WTC11 (cell line): Measurements from ENCODE around the gene LYG2. TPM values are rescaled to one million over a fixed set of nuclear protein-coding genes. Genes with fewer than 3 reads are reported as not detected.

Experiments
- ATAC-seq: fragments of 200-7000 bp; cut with Tn5 transposase; 2 replicates; pipeline ENCODE4 v1.10.0; 2021; ENCODE audit warnings: mild to moderate bottlenecking, moderate library complexity
- CTCF ChIA-PET: fragments of 300-600 bp; sonication (Branson Sonifier 250); formaldehyde crosslinking; loops from one replicate; lab custom pipeline; 2021; ENCODE audit warnings: antibody characterized with exemption; lab: Charles Lee
- POLR2A ChIA-PET: fragments of 350-600 bp; sonication (Branson Sonifier 250); formaldehyde crosslinking; loops from one replicate; lab custom pipeline; 2021; ENCODE audit warnings: antibody characterized with exemption; lab: Charles Lee
- DNase-seq: peaks from one replicate; pipeline ENCODE4 v3.0.0; 2021; ENCODE audit warnings: low spot score
- H3K27ac Mint-ChIP-seq: 2 replicates; pipeline ENCODE4 v1.8.0; 2021; ENCODE audit warnings: mixed read lengths
- H3K27me3 Mint-ChIP-seq: 2 replicates; pipeline ENCODE4 v1.8.0; 2021; ENCODE audit warnings: low read depth, mild to moderate bottlenecking, moderate library complexity, mixed read lengths
- H3K36me3 Mint-ChIP-seq: 2 replicates; pipeline ENCODE4 v1.8.0; 2021; ENCODE audit warnings: mixed read lengths
- H3K4me1 Mint-ChIP-seq: 2 replicates; pipeline ENCODE4 v1.8.0; 2022; ENCODE audit warnings: mixed read lengths
- H3K4me3 Mint-ChIP-seq: 2 replicates; pipeline ENCODE4 v1.8.0; 2021; ENCODE audit warnings: mild to moderate bottlenecking, moderate library complexity, mixed read lengths
- H3K9me3 Mint-ChIP-seq: 2 replicates; pipeline ENCODE4 v1.8.0; 2021; ENCODE audit warnings: mixed read lengths
- AFF4 ChIP-seq: sonication (generic); formaldehyde crosslinking; IDR thresholded peaks from 2 replicates; pipeline ENCODE4 v1.8.1; 2023; ENCODE audit warnings: mild to moderate bottlenecking, missing genetic modification reagents, borderline replicate concordance
- CREB1 ChIP-seq: sonication (generic); formaldehyde crosslinking; IDR thresholded peaks from 2 replicates; pipeline ENCODE4 v1.8.0; 2023; ENCODE audit warnings: mild to moderate bottlenecking, missing genetic modification reagents
- ERG ChIP-seq: fragments of 250-450 bp; sonication (Bioruptor Pico); IDR thresholded peaks from 2 replicates; pipeline ENCODE4 v1.8.0; 2021; ENCODE audit warnings: mild to moderate bottlenecking
- GRHL2 ChIP-seq: fragments of 250-450 bp; sonication (Bioruptor Pico); IDR thresholded peaks from 2 replicates; pipeline ENCODE4 v1.8.0; 2022; ENCODE audit warnings: mild to moderate bottlenecking, moderate library complexity; ENCODE audit not compliant: insufficient replicate concordance, severe bottlenecking
- GTF2I ChIP-seq: fragments of 250-450 bp; sonication (Bioruptor Pico); conservative IDR thresholded peaks from 2 replicates; pipeline ENCODE4 v1.4.0; 2021; ENCODE audit warnings: mild to moderate bottlenecking
- MXD4 ChIP-seq: fragments of 250-450 bp; sonication (Bioruptor Pico); IDR thresholded peaks from 2 replicates; pipeline ENCODE4 v1.8.0; 2021; ENCODE audit warnings: mild to moderate bottlenecking, moderate library complexity, borderline replicate concordance
- NFE2L1 ChIP-seq: sonication (generic); formaldehyde crosslinking; IDR thresholded peaks from 2 replicates; pipeline ENCODE4 v1.8.1; 2023; ENCODE audit warnings: missing genetic modification reagents
- NR1H2 ChIP-seq: sonication (generic); formaldehyde crosslinking; IDR thresholded peaks from 2 replicates; pipeline ENCODE4 v1.9.0; 2021; ENCODE audit warnings: mild to moderate bottlenecking, moderate library complexity, missing genetic modification reagents
- NR2C2 ChIP-seq: sonication (generic); formaldehyde crosslinking; IDR thresholded peaks from 2 replicates; pipeline ENCODE4 v1.8.0; 2022; ENCODE audit warnings: mild to moderate bottlenecking, missing genetic modification reagents
- PRRX2 ChIP-seq: fragments of 250-450 bp; sonication (Bioruptor Pico); IDR thresholded peaks from 2 replicates; pipeline ENCODE4 v1.8.0; 2021; ENCODE audit warnings: mild to moderate bottlenecking
- USF2 ChIP-seq: sonication (generic); formaldehyde crosslinking; IDR thresholded peaks from 2 replicates; pipeline ENCODE4 v1.8.1; 2023; ENCODE audit warnings: mild to moderate bottlenecking, missing genetic modification reagents, moderate library complexity
- ZNF512 ChIP-seq: sonication (generic); formaldehyde crosslinking; IDR thresholded peaks from 2 replicates; pipeline ENCODE4 v1.8.1; 2022; ENCODE audit warnings: missing genetic modification reagents, borderline replicate concordance
- total RNA-seq: library from RNA; stranded (reverse); gene quantifications from 3 replicates; pipeline ENCODE4 v1.2.3, GENCODE V29; 2021
- TF ChIP-seq, protein P1 (sequence below): sonication (generic); formaldehyde crosslinking; IDR thresholded peaks from 2 replicates; pipeline ENCODE4 v1.8.0; 2022; ENCODE audit warnings: mild to moderate bottlenecking, missing genetic modification reagents
- TF ChIP-seq, protein P2 (sequence below): sonication (generic); formaldehyde crosslinking; IDR thresholded peaks from 2 replicates; pipeline ENCODE4 v1.8.1; 2022; ENCODE audit warnings: low read depth, mild to moderate bottlenecking, moderate library complexity, missing genetic modification reagents, borderline replicate concordance

The LYG2 gene
- total RNA-seq, 1 experiment from 2014 or later = not detected

GRCh38 chr2:99275882-99276281 is 20.4 kb upstream of the LYG2 start:
- H3K4me3 Mint-ChIP-seq = no peak overlapping the region
- peaks cover 45% of the 10 kb centered on the region for H3K36me3 Mint-ChIP-seq
- no peak for ATAC-seq
- TF ChIP-seq GRHL2 (CRISPR knock-in tag) (no peak), MXD4 (CRISPR knock-in tag) (no peak), CREB1 (CRISPR knock-in tag) (no peak), USF2 (CRISPR knock-in tag) (no peak), ERG (CRISPR knock-in tag) (no peak), NR1H2 (CRISPR knock-in tag) (no peak), ZNF512 (CRISPR knock-in tag) (no peak), AFF4 (no peak), GTF2I (CRISPR knock-in tag) (no peak), NFE2L1 (CRISPR knock-in tag) (no peak), PRRX2 (CRISPR knock-in tag) (no peak)
- TF ChIP-seq, protein P1, sequence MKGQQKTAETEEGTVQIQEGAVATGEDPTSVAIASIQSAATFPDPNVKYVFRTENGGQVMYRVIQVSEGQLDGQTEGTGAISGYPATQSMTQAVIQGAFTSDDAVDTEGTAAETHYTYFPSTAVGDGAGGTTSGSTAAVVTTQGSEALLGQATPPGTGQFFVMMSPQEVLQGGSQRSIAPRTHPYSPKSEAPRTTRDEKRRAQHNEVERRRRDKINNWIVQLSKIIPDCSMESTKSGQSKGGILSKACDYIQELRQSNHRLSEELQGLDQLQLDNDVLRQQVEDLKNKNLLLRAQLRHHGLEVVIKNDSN (CRISPR knock-in tag) = no peak
- TF ChIP-seq, protein P2, sequence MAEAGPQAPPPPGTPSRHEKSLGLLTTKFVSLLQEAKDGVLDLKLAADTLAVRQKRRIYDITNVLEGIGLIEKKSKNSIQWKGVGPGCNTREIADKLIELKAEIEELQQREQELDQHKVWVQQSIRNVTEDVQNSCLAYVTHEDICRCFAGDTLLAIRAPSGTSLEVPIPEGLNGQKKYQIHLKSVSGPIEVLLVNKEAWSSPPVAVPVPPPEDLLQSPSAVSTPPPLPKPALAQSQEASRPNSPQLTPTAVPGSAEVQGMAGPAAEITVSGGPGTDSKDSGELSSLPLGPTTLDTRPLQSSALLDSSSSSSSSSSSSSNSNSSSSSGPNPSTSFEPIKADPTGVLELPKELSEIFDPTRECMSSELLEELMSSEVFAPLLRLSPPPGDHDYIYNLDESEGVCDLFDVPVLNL (CRISPR knock-in tag) = no peak
- H3K4me1 Mint-ChIP-seq = peaks cover 2% of the 10 kb centered on the region
- H3K27me3 Mint-ChIP-seq = peaks cover 6% of the 10 kb centered on the region
- ChIA-PET POLR2A (no interaction called here), CTCF (no interaction called here)
- DNase-seq = no peak
- peaks cover 80% of the 10 kb centered on the region for H3K9me3 Mint-ChIP-seq
- no peak overlapping the region for H3K27ac Mint-ChIP-seq

- Mint-ChIP-seq H3K27ac (no peak overlapping the region), H3K9me3 (peaks cover 29% of the 10 kb centered on the region), H3K4me3 (no peak overlapping the region), H3K4me1 (no peaks in the 10 kb centered on the region), H3K27me3 (peaks cover 5% of the 10 kb centered on the region; the same call in 1 of the 2 replicates), H3K36me3 (0 out of 2 replicates have a peak, but pooled peaks cover 2% of the 10 kb centered on the region)
- ATAC-seq = no peak
- CTCF ChIA-PET = no interaction called here
- TF ChIP-seq NR2C2 (CRISPR knock-in tag) = no peak
- DNase-seq = no peak
- POLR2A ChIA-PET = no interaction called here
Observed at GRCh38 chr2:99261242-99261641, 5.8 kb upstream of the LYG2 start.
